Measurements from ENCODE around the gene ADH4.
A peak's percentile ranks its signal among the peaks of the same experiment; 100 is the strongest.
"Not testable (repeated sequence)": the region's sequence is repeated elsewhere in the genome, so short reads cannot be mapped to it uniquely, and the experiment has no call there.

The ADH4 gene

GRCh38 chr4:99090481-99091215 lies 53.4 kb downstream of the ADH4 start:
- no peak for DNase-seq (ENCODE audit: insufficient read length, low spot score)
- TF ChIP-seq, protein P1, sequence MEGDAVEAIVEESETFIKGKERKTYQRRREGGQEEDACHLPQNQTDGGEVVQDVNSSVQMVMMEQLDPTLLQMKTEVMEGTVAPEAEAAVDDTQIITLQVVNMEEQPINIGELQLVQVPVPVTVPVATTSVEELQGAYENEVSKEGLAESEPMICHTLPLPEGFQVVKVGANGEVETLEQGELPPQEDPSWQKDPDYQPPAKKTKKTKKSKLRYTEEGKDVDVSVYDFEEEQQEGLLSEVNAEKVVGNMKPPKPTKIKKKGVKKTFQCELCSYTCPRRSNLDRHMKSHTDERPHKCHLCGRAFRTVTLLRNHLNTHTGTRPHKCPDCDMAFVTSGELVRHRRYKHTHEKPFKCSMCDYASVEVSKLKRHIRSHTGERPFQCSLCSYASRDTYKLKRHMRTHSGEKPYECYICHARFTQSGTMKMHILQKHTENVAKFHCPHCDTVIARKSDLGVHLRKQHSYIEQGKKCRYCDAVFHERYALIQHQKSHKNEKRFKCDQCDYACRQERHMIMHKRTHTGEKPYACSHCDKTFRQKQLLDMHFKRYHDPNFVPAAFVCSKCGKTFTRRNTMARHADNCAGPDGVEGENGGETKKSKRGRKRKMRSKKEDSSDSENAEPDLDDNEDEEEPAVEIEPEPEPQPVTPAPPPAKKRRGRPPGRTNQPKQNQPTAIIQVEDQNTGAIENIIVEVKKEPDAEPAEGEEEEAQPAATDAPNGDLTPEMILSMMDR (IDR thresholded peaks at IDR 0.05; ENCODE audit: insufficient read depth, missing control alignments), result no peak
- FAIRE-seq, result no peak

GRCh38 chr4:99088481-99089365 lies 55.4 kb downstream of the ADH4 start, which contains the start of gene ADH5:
Gene ADH5, minus strand, starts transcription at chr4:99088788. Its CDS starts 88 bp downstream, at chr4:99088700.
- no peak for FAIRE-seq
- TF ChIP-seq, protein P1 (IDR thresholded peaks at IDR 0.05; ENCODE audit: insufficient read depth, missing control alignments), result no peak

GRCh38 chr4:99088023-99088449 lies 56.1 kb downstream of the ADH4 start:
- no peak for FAIRE-seq
- no peak for DNase-seq (ENCODE audit: insufficient read length, low spot score)

More at GRCh38 chr4:99088481-99089365, 55.4 kb downstream of the ADH4 start, which contains the start of gene ADH5:
- DNase-seq (ENCODE audit: insufficient read length, low spot score), result peak; percentile 81

DNA sequence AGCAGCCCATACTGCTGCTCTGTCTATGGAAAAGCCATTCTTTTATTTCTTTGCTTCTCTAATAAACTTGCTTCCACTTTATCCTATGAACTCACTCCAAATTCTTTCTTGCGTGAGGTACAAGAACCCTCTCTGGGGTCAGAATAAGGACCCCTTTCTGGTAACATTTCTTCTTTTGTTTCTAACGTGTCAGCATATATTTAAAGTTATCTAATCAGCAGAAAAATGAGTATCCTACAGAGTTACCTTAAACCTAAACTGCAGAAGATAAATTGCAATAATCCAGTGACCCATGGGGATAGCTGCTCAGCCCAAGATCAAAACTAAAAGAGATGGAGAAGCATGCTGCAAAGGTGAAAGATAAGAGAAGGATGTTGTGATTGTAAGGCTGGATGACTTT lies 59.5 kb downstream of the ADH4 start:
- no peak for FAIRE-seq
- TF ChIP-seq, protein P1 (IDR thresholded peaks at IDR 0.05; ENCODE audit: insufficient read depth, missing control alignments), result no peak

More at GRCh38 chr4:99088023-99088449, 56.1 kb downstream of the ADH4 start:
- TF ChIP-seq, protein P1 (IDR thresholded peaks at IDR 0.05; ENCODE audit: insufficient read depth, missing control alignments), result no peak

DNA sequence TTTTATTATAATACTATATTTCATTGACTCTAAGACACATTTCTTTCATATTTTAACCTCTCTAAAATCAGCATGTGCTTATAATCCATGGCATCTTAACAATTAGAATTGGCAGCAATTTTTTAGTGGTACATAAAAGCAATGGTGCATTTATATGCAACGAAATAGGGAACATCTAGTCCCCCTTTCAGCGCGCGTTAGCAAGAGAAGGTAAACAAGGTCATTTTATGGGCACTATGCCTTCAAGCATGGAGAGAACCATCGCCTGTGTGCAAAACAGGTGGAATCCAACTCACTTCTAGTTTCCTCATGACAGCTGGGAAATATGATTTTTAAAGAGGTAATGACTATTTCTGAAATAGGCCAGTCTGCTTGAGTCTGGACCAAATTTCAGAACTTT lies 61.9 kb downstream of the ADH4 start:
- no peak for FAIRE-seq
- DNase-seq (ENCODE audit: insufficient read length, low spot score), result no peak

More for the DNA sequence above, 59.5 kb downstream of the ADH4 start:
- no peak for DNase-seq (ENCODE audit: insufficient read length, low spot score)

GRCh38 chr4:99080869-99081268 lies 63.2 kb downstream of the ADH4 start:
- not testable (repeated sequence) for FAIRE-seq; DNase-seq (ENCODE audit: insufficient read length, low spot score)

More for the DNA sequence above, 61.9 kb downstream of the ADH4 start:
- TF ChIP-seq, protein P1 (IDR thresholded peaks at IDR 0.05; ENCODE audit: insufficient read depth, missing control alignments), result no peak

GRCh38 chr4:99079625-99080295 lies 64.3 kb downstream of the ADH4 start:
- no peak for FAIRE-seq
- TF ChIP-seq, protein P1 (IDR thresholded peaks at IDR 0.05; ENCODE audit: insufficient read depth, missing control alignments), result no peak

More at GRCh38 chr4:99079625-99080295, 64.3 kb downstream of the ADH4 start:
- DNase-seq (ENCODE audit: insufficient read length, low spot score), result no peak

Data from D721Med (cell line).